Spleen (tissue), 7 donors: Measurements from ENCODE around the gene FMN2.

ENCODE experiments used
- POLR2A ChIP-seq, 3 donors: fragments of 450-650 bp; IDR thresholded peaks; one replicate each; pipeline ENCODE4 v1.5.1; 2017; ENCODE audit warnings: antibody characterized with exemption in 3 of 3, mild to moderate bottlenecking in 1 of 3
- POLR2AphosphoS5 ChIP-seq, 3 donors: sonication (generic); formaldehyde crosslinking; IDR thresholded peaks; one replicate each; pipeline ENCODE4 v1.5.1; 2017; ENCODE audit warnings: antibody characterized with exemption in 3 of 3
- TF ChIP-seq, protein P1 (sequence below), 11 experiments: fragments of 200-600 bp in 7 of 11; fragments of 450-650 bp in 4 of 11; sonication (generic) in 4 of 11; IDR thresholded peaks in 8 of 11; conservative IDR thresholded peaks in 3 of 11; 1 replicate in 7 of 11; 2 replicates in 4 of 11; pipeline versions ENCODE4 v1.4.0 to v1.8.0; 2016 to 2021; ENCODE audit warnings: antibody characterized with exemption in 11 of 11, inconsistent platforms in 4 of 11, mild to moderate bottlenecking in 1 of 11
- donor health status: DM: no; HTN: no; CAD: no; lungs with moderate emphysema.
- donor health status: DM: no; HTN: no; CAD: no.
- donor health status: DM: no; HTN: no; CAD: no.

DNA sequence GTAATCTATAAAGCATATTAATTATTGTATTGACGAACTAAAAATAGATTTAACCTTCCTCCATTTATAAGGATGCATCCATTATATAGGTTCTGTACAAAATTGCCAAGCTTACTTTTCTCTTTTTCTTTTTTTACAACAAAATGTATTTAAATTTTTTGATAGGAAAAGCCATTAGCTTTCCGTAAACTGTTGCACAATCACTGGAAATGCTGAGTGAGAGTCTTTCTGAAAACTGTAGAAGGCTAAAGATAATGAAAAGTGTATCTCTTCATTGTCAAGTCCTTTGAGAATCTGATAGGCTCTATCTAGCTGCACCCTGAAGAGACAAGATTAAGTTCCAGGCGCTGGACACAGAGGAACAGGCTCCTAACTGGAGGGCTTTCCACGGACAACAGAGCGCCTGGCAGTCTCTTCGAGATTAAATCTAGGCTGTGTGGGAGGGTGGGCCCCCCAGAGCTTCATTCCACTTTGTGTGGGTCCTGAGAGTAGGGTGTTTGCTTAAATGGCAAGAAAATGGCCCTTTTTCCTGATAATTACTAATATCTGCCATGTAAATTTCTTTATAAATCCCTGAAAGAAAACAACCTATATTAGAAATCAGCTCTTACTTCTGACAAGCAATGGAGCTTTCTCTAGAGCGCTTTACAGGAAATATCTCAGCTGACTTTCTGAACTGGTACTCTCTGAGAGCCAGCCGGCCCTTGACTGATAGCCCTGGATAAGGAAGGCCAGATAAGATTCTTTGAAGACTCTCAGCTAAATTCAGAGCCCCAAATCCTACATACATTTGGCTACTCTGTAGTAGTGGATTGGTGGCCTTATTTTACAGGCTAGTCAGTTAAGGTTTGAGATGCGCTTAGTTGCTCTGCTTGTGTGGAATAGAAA, 108.3 kb downstream of the FMN2 start:
- TF ChIP-seq, protein P1, sequence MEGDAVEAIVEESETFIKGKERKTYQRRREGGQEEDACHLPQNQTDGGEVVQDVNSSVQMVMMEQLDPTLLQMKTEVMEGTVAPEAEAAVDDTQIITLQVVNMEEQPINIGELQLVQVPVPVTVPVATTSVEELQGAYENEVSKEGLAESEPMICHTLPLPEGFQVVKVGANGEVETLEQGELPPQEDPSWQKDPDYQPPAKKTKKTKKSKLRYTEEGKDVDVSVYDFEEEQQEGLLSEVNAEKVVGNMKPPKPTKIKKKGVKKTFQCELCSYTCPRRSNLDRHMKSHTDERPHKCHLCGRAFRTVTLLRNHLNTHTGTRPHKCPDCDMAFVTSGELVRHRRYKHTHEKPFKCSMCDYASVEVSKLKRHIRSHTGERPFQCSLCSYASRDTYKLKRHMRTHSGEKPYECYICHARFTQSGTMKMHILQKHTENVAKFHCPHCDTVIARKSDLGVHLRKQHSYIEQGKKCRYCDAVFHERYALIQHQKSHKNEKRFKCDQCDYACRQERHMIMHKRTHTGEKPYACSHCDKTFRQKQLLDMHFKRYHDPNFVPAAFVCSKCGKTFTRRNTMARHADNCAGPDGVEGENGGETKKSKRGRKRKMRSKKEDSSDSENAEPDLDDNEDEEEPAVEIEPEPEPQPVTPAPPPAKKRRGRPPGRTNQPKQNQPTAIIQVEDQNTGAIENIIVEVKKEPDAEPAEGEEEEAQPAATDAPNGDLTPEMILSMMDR (IDR thresholded peaks at IDR 0.05 in 8 of 11, conservative IDR thresholded peaks at IDR 0.05 in 3 of 11): no peak
- TF ChIP-seq POLR2A (IDR thresholded peaks at IDR 0.05) (no peak), POLR2AphosphoS5 (IDR thresholded peaks at IDR 0.05) (no peak)
